K562 (cell line): ENCODE measurements around the gene PPARG. TPM values are rescaled to one million over a fixed set of nuclear protein-coding genes. Genes with fewer than 3 reads are reported as not detected.

Experiments used
- ATAC-seq: fragments of 200-7000 bp; cut with Tn5 transposase; 3 replicates; pipeline ENCODE4 v1.9.1; 2020; ENCODE audit warnings: moderate library complexity
- BruUV-seq: library from RNA; stranded (reverse); fragments of 400-500 nt; replicated peaks from 2 replicates; lab custom pipeline; 2021; lab: Mats Ljungman, UMichigan
- CTCF ChIA-PET: fragments of 300-600 bp; formaldehyde crosslinking; extraction: SDS; loops from one replicate; lab custom pipeline; 2021; ENCODE audit warnings: low intra/inter-chr PET ratio; lab: Yijun Ruan, JAX
- POLR2A ChIA-PET: fragments of 300-600, 350-650 bp; sonication (Branson Sonifier 250); formaldehyde crosslinking; extraction: SDS; loops from one replicate; lab custom pipeline; 2021; ENCODE audit warnings: antibody characterized with exemption, inconsistent platforms; lab: Yijun Ruan, JAX
- DNase-seq, 4 experiments: peaks; one replicate each; pipeline versions ENCODE4 v3.0.0 to v3.0.0-alpha.2; 2011 to 2018; ENCODE audit warnings: low spot score in 3 of 4, mixed read lengths in 3 of 4; ENCODE audit errors: extremely low read depth in 1 of 4
- FAIRE-seq: peaks from 2 replicates; lab custom pipeline; 2011; peaks lifted over from hg19 to GRCh38; lab: Jason Lieb, UNC
- H2AFZ ChIP-seq: 2 replicates; pipeline ENCODE4 v1.6.0; 2011; ENCODE audit warnings: low read depth, low read length, control low read depth, inconsistent platforms
- H3K27ac ChIP-seq: fragments of 200-600 bp; 3 replicates; pipeline ENCODE4 v1.8.0; 2011; ENCODE audit warnings: low read depth, mild to moderate bottlenecking, control low read depth, inconsistent platforms, low read length, moderate library complexity, mixed read lengths; ENCODE audit errors: extremely low read depth
- H3K27me3 ChIP-seq, 2 experiments: fragments of 300-600 bp in 1 of 2; 2 replicates in 1 of 2; 3 replicates in 1 of 2; pipeline versions ENCODE4 v1.6.0 to v1.8.0; 2011; ENCODE audit warnings: inconsistent platforms in 2 of 2, low read length in 2 of 2, mild to moderate bottlenecking in 1 of 2, mixed read lengths in 1 of 2, moderate library complexity in 1 of 2; ENCODE audit not compliant: control insufficient read depth in 2 of 2, insufficient read depth in 2 of 2
- H3K36me3 ChIP-seq: fragments of 300-600 bp; 3 replicates; pipeline ENCODE4 v1.8.0; 2011; ENCODE audit warnings: mild to moderate bottlenecking, low read length, inconsistent platforms; ENCODE audit not compliant: control insufficient read depth, insufficient read depth
- H3K4me1 ChIP-seq, 2 experiments: fragments of 200-600 bp in 1 of 2; replicated peaks in 1 of 2; 2 replicates in 1 of 2; 3 replicates in 1 of 2; pipeline versions ENCODE4 v1.5.1 to v1.8.0; 2011; ENCODE audit warnings: inconsistent platforms in 2 of 2, low read length in 2 of 2, mild to moderate bottlenecking in 1 of 2, mixed read lengths in 1 of 2, moderate library complexity in 1 of 2; ENCODE audit not compliant: control insufficient read depth in 2 of 2, insufficient read depth in 2 of 2
- H3K4me2 ChIP-seq: 2 replicates; pipeline ENCODE4 v1.6.1; 2011; ENCODE audit warnings: low read length, control low read depth, inconsistent platforms, mixed read lengths; ENCODE audit not compliant: insufficient read depth
- H3K4me3 ChIP-seq: fragments of 200-600 bp; sonication (generic), shearing (Covaris generic); 2 replicates; pipeline ENCODE4 v1.5.1; 2016; ENCODE audit warnings: control low read depth, inconsistent platforms
- H3K79me2 ChIP-seq: fragments of 200-600 bp; 3 replicates; pipeline ENCODE4 v1.8.0; 2011; ENCODE audit warnings: low read length, inconsistent platforms; ENCODE audit not compliant: control insufficient read depth, insufficient read depth
- H3K9ac ChIP-seq, 2 experiments: 2 replicates each; pipeline versions ENCODE4 v1.6.0 to v1.6.1; 2011; ENCODE audit warnings: low read depth in 2 of 2, low read length in 2 of 2, control low read depth in 1 of 2, inconsistent platforms in 1 of 2, mild to moderate bottlenecking in 1 of 2, mixed read lengths in 1 of 2; ENCODE audit not compliant: insufficient read depth in 1 of 2
- H3K9me1 ChIP-seq: one replicate; pipeline ENCODE4 v1.6.0; 2011; ENCODE audit warnings: inconsistent platforms, mild to moderate bottlenecking, low read length, moderate library complexity; ENCODE audit not compliant: control insufficient read depth, insufficient read depth
- H3K9me3 ChIP-seq: replicated peaks from 2 replicates; pipeline ENCODE4 v1.5.1; 2011; ENCODE audit warnings: low read depth, low read length, inconsistent platforms; ENCODE audit not compliant: control insufficient read depth, insufficient read depth
- H4K20me1 ChIP-seq: replicated peaks from 2 replicates; pipeline ENCODE4 v1.6.1; 2011; ENCODE audit warnings: low read length, inconsistent platforms, mixed read lengths; ENCODE audit not compliant: control insufficient read depth, insufficient read depth
- ARID2 ChIP-seq: fragments of 450-650 bp; IDR thresholded peaks from 2 replicates; pipeline ENCODE4 v1.6.1; 2017; ENCODE audit warnings: antibody characterized with exemption, mild to moderate bottlenecking
- GABPA ChIP-seq: fragments of 200-800 bp; sonication (Bioruptor generic); conservative IDR thresholded peaks from 2 replicates; pipeline ENCODE4 v1.6.1; 2016; ENCODE audit warnings: low read depth, missing genetic modification characterization, missing compliant biosample characterization
- HCFC1 ChIP-seq: IDR thresholded peaks from 2 replicates; pipeline ENCODE4 v1.6.1; 2012; ENCODE audit warnings: low read depth, low read length, improper control_type of control experiment
- HDAC8 ChIP-seq: fragments of 450-650 bp; IDR thresholded peaks from 2 replicates; pipeline ENCODE4 v1.6.1; 2016; ENCODE audit warnings: mild to moderate bottlenecking, missing genetic modification characterization, moderate library complexity, missing compliant biosample characterization
- IRF2 ChIP-seq: sonication (generic); formaldehyde crosslinking; IDR thresholded peaks from 2 replicates; pipeline ENCODE4 v1.8.1; 2022; ENCODE audit warnings: mild to moderate bottlenecking, missing genetic modification reagents
- MEF2D ChIP-seq: conservative IDR thresholded peaks from 2 replicates; pipeline ENCODE4 v1.6.1; 2016; ENCODE audit warnings: low read depth, missing genetic modification characterization, missing compliant biosample characterization
- MYC ChIP-seq, 2 experiments: fragments of 250-450 bp in 1 of 2; sonication (Bioruptor Pico) in 1 of 2; IDR thresholded peaks; 2 replicates each; pipeline versions ENCODE4 v1.5.1 to v1.6.1; 2012 to 2021; ENCODE audit warnings: low read depth in 2 of 2, borderline replicate concordance in 1 of 2, improper control_type of control experiment in 1 of 2, low read length in 1 of 2, mild to moderate bottlenecking in 1 of 2, moderate library complexity in 1 of 2
- SMAD4 ChIP-seq: fragments of 250-450 bp; sonication (Bioruptor Pico); conservative IDR thresholded peaks from 2 replicates; pipeline ENCODE4 v1.8.0; 2021; ENCODE audit warnings: inconsistent platforms, mild to moderate bottlenecking, moderate library complexity
- SMARCB1 ChIP-seq: IDR thresholded peaks from 2 replicates; pipeline ENCODE4 v1.6.1; 2011; ENCODE audit warnings: improper control_type of control experiment, low read depth; ENCODE audit not compliant: insufficient read length
- WGBS: fragments of 100-300 bp; shearing (Covaris generic); methylation state at CpG from one replicate; pipeline ENCODE4 v1.1.6; 2016; ENCODE audit warnings: low coverage, mixed read lengths; ENCODE audit not compliant: insufficient coverage; ENCODE audit errors: missing lambda C conversion rate; 5-methylcytosine and 5-hydroxymethylcytosine counted together
- in situ Hi-C: fragments of 300-500 bp; cut with MboI; formaldehyde crosslinking; loops from 4 replicates; pipeline ENCODE4 v1.15.0; 2018; ENCODE audit warnings: inconsistent platforms, mixed read lengths
- intact Hi-C: fragments of 100-400 bp; cut with micrococcal nuclease; formaldehyde crosslinking; loops from 2 replicates; pipeline ENCODE4 v1.14.2; 2022
- polyA plus RNA-seq, 8 experiments: library from polyadenylated mRNA; depleted of rRNA in 4 of 8; stranded (reverse) in 5 of 8; unstranded in 3 of 8; fragments of >200 nt; fragmentation: Nextera tagmentation in 2 of 8; fragmentation: Illumina TruSeq in 1 of 8; extraction: Ambion mirVana in 2 of 8; extraction: Trizol in 1 of 8; gene quantifications; 2 replicates each; pipeline versions ENCODE4 v1.2.1 to v1.2.3, GENCODE V29; 2011 to 2014; ENCODE audit warnings: inconsistent platforms in 1 of 8, missing spikeins in 1 of 8
- total RNA-seq, 7 experiments: library from RNA; depleted of rRNA in 6 of 7; stranded (reverse); fragments of >200 nt in 6 of 7; fragmentation: Illumina TruSeq in 2 of 7; extraction: Trizol in 2 of 7; gene quantifications; 2 replicates each; pipeline versions ENCODE4 v1.2.1 to v1.2.3, GENCODE V29; 2011 to 2021; ENCODE audit warnings: low replicate concordance in 1 of 7
- TF ChIP-seq, protein P1 (sequence below): fragments of 450-650 bp; IDR thresholded peaks from 2 replicates; pipeline ENCODE4 v1.6.1; 2016; ENCODE audit warnings: antibody characterized with exemption

PPARG gene
- total and polyA plus RNA-seq, 9 of the 15 experiments (the other 6 are each of a cell fraction or from before 2014, with no cell fraction given), result not detected

GRCh38 chr3:12467746-12468145 lies 178.9 kb downstream of the PPARG start (continued):
- no peak for TF ChIP-seq ARID2
- no peak for TF ChIP-seq HCFC1
- TF ChIP-seq HDAC8 (tag), result no peak
- TF ChIP-seq GABPA (tag), result no peak
- no peak for TF ChIP-seq SMARCB1
- TF ChIP-seq, all 486 proteins: peak for 0

DNA sequence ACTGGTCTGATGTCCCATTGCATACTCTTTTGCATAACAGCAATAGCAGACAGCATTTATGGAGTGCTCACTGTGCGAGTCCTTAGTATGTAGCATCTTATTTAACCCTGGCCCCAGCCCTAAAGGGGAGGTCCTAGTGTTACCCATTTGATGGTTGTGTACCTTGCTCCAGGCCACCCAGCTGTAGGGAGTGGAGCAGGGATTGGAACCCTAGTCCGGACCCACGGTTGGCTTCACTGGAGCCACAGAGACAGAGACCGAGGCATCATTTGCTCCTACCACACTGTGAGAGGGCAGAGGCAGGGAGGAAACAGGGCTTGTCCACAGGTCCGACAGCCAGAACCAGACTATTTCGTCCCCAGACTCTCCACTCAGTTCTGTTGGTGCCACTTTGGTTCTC lies 179.4 kb downstream of the PPARG start:
- Histone ChIP-seq H4K20me1 (no peaks in the 10 kb centered on the region), H3K4me2 (no peak overlapping the region), H3K9me3 (no peaks in the 10 kb centered on the region), H3K79me2 (no peaks in the 10 kb centered on the region), H3K27me3 (peaks cover 71 to 79% of the 10 kb centered on the region in 2 experiments), H3K9ac (no peak overlapping the region), H3K4me3 (no peak overlapping the region), H2AFZ (no peak overlapping the region), H3K36me3 (no peaks in the 10 kb centered on the region), H3K4me1 (no peaks in the 10 kb centered on the region), H3K27ac (no peak overlapping the region), H3K9me1 (no peaks in the 10 kb centered on the region)
- in situ Hi-C loops, result no loop called here
- no peak for FAIRE-seq
- TF ChIP-seq MYC (IDR thresholded peaks at IDR 0.05; ENCODE audit: low read depth, low read length), result no peak
- no peak for TF ChIP-seq MYC (CRISPR knock-in tag; IDR thresholded peaks at IDR 0.05; ENCODE audit: borderline replicate concordance, low read depth)
- TF ChIP-seq IRF2, result no peak
- TF ChIP-seq MEF2D (tag), result no peak
- TF ChIP-seq, protein P1, sequence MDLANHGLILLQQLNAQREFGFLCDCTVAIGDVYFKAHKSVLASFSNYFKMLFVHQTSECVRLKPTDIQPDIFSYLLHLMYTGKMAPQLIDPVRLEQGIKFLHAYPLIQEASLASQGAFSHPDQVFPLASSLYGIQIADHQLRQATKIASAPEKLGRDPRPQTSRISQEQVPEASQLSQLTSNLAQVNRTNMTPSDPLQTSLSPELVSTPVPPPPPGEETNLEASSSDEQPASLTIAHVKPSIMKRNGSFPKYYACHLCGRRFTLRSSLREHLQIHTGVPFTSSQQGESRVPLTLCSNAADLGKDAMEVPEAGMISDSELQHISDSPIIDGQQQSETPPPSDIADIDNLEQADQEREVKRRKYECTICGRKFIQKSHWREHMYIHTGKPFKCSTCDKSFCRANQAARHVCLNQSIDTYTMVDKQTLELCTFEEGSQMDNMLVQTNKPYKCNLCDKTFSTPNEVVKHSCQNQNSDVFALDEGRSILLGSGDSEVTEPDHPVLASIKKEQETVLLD, result no peak
- no peak for TF ChIP-seq SMAD4 (CRISPR knock-in tag)
- DNase-seq, result no peak
- 2% methylated on average over 6 of the region's 6 CpGs for WGBS
- ChIA-PET CTCF (interaction anchor here (0.7 kb wide), 1 partner anchor 423 kb away, joined by 3 read pairs; no protein-coding TSS in a partner anchor), POLR2A (interaction anchor here (0.8 kb wide), 1 partner anchor 18 kb away, joined by 3 read pairs; no protein-coding TSS in a partner anchor)
- intact Hi-C loops, result no loop called here
- BruUV-seq, result no TSS peak
- ATAC-seq, result no peak
